GM21717 (cell line): ENCODE results near the gene DKC1.
A peak's percentile ranks its signal among the peaks of the same experiment; 100 is the strongest.

ENCODE experiments used
- ATAC-seq: cut with Tn5 transposase; IDR thresholded peaks from one replicate; pipeline ENCODE4 v1.9.1; 2021; ENCODE audit warnings: mild to moderate bottlenecking, moderate library complexity; ENCODE audit not compliant: unreplicated experiment

DKC1 gene

DNA sequence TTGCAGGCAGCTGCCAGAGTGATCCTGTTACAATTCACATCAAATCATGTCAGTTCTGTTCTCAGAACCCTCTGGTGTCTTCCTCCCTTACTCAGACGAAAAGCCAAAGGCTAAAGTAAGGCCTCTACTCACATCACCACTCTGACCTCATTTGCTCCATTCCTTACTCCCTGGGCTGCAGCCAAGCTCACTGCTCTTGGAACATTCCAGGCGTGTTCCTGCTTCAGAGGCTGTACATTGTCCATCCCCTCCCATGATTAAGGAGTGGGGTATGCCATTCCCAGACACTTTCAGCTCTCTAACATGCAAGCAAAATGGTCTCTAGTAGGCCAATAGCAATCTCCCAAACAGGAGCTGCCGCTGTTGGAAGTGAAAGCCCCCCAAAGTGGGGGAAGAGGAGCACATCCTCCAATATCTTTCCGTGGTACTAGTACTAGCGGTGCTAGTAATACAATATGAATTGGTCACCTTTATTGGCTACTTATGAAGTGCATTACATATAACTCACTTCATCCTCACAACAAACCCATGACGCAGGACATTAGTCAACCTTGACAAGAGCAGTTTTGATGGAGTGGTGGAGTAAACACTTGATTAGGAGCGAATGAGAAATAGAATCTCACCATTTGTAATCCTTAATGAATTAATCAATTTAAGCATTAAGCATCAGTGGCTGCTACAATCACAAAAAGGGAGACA lies 26.8 kb upstream of the DKC1 start:
- ATAC-seq, result no peak

DNA sequence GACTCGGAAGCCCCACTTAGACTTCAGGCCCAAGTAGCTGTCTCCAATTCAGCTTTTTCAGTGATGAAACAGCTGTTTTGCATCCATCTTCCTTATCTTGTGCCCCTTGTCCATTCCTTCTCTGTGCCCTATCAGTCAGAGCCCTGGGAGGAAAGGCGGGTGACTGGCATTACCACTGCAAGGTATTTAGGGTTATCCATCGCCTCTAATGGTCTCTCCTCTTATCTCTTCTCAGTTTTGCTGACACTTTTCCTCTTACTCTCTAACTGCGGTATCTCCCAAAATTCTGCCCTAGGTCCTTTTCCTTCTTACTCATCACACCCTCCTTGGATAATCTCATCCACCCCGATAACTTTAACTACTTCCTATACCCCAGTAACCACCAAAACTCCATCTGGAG lies 25.5 kb upstream of the DKC1 start:
- ATAC-seq, result no peak

DNA sequence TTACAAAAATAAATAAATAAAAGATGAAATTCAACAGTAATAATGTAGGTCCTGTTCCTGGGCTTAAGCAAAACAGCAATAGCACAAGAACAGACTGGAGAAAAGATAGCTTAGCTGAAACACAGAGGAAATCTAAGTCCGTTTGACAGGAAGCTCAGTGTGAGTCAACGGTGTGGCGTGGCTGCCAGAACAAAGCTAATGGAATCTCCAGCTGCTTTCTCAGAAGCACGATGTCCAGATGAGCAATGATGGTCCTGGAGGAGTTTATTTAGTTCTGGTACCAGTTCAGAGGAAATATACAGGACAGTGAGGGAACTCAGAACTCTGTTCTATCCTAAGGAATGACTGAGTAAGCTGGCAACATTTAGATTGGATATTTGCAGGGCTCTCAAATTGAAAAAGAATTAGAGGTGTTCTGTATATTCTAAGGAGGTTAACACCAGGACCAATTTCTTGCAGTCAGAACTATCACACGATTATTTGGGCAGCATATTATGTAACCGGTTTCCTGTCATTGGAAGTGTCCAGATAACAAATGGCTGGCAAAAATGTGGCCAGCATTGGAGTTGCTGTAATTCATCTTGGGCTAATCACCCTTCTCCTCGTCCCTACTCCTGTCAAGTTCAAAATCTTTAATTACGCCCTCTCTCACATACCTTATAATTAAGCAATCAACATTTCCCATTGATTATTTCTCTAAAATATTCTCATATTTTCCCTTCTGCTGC lies 24.5 kb upstream of the DKC1 start:
- no peak for ATAC-seq

DNA sequence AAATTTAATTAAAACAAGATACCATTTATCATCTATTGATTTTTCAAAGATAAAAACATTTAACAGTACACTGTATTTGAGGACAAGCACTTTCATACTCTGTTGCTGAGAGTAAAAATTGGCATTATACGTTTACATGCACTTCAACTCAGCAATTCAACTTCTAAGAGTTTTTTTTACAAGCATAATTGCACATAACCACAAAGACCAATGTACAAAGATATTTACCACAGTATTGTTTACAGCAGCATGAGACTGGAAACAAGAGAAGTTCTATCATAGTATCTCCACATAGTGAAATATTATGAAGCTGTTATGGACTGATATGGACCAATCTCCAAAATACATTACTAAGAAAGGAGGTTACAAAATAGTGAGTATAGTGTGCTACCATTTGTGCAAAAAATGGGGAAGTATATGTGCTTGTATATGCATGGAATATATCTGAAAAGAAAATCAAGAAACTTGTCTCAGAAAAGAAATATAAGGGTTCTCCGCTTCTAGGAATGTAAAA lies 22.7 kb upstream of the DKC1 start:
- ATAC-seq, result no peak

DNA sequence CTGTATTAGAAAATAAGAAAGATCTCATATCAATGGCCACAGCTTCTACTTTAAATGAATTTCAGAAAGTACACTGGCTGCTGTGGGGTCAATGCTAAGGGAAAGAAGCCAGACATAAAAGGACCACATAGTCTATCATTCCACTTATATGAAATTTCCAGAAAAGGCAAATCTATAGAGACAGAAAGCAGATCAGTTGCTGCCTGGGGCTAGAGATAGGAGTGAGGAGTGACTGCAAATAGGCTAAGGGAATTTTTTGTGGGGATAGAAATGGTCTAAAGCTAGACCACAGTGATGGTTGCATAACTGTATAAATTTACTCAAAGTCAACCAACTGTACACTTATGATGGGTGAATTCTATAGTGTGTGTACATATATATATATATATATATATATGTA lies 20.1 kb upstream of the DKC1 start:
- ATAC-seq, result no peak

DNA sequence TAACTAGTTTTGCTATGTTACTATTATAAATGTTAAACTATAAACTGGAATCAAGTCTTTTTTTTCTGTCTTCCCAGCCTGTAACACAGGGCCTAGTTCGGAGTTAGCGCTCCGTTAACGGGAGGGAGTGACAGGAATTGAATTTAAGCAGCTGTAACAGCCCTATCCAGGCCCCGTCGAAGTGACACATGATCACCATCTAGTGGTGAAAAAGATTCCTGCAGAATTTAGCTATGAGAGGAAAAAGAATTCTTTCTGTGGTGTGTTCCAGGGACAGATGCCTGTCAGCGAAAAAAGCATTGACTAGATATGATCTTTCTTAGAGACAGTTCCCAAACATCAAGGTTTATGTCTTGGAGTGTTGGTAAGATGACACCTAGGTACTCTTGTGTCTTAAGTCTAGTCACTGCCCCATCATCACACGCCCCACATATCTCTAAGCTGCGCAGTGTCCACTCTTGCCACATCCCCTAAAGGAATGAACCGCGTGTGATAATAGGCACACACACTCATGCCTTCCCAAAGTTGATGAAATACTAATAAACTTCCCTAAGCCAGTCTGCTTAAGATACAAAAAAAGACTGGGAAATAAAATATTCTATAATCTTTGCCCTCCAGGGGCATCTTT lies 13.8 kb upstream of the DKC1 start:
- peak; percentile 44 for ATAC-seq

DNA sequence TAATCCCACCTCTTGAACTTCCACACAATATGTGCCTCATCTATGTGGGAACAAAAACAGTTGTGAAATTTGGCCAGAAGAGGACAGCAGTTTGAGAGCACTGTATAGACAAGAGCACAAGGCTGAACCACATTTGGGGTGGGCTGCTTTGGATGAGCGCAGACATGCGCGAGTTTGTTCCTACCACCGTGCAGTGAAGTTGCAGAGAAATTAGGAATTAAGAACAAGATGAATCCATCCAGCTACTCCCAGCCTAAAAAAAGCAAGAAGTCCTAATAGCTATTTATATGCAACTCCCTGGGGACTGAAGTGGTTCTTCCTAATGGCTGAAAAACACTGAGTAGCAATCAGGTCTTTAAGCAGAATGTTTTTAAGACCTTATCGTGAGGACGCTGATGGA lies 12.8 kb upstream of the DKC1 start:
- ATAC-seq, result no peak

DNA sequence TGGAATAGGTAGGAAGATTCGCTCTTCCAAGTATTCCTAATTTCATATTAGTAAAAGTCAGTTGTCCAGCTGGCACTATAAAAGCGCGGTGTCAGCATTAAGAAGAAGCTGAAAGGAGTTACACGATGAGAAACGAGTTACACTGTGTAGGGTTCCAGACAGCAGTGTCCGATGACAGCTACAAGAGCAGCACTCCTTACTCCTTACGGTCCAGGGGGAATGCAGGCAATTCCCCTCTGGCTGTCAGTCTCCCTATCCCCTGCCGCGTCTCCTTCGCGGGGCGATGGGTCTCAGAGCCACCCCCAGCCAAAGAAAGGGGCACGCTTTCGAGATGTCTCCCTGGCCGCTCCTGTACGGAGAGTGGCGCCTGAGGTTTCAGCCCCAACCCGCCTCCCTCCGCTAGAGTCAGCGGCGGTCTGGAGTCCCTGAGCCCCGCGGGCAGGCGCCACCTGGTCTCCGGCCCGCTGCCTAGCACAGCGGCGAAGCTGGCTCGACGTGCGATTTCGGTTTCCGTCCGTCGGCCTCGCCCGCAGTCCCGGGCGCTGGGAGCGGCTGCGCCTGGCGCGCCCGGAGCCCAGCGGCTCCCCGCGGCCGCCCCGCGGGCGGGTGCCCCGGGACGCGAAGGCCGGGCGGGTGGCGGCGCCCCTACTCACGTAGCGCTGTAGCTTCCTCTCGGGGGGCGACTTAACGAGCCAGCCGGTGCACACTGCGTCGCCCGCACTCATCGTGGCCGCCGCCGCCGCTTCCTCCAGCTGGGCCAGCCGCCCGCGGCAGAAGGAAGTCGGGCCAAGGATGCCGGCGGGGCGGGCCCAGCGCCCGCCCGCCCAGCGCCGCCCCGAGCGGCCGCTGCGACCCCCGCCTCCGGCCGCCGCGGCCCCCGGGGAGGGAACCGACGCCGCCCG lies 12.1 kb upstream of the DKC1 start, which contains the start of gene GAB3:
TSS of gene GAB3 (minus strand) at position 777 of the 902 bp plus-strand sequence. CDS start at position 725, 52 bp downstream.
- peak; percentile 52 for ATAC-seq

DNA sequence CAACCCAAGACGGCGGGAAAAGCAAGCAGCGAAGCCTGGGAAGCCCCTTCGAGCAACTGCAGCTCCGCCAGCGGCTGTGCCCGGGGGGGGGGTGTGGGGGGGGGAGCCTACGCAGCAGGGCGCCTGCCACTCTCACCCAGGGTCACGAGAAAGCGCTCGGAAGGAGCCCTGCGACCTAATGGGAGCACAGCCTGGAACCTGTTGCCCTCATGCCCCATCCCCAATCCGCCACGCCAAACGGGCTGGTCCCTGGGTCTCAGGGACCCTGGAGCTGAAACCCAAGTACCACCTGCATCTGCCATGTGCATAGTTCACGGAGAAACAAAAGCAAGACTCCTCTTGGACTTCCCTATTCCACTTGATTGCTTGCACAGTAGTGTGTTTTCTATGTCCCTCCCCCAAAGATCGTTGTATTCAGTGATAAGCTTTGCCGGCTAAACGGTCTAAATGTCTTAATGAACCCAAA lies 11.4 kb upstream of the DKC1 start:
- ATAC-seq, result peak; percentile 15

DNA sequence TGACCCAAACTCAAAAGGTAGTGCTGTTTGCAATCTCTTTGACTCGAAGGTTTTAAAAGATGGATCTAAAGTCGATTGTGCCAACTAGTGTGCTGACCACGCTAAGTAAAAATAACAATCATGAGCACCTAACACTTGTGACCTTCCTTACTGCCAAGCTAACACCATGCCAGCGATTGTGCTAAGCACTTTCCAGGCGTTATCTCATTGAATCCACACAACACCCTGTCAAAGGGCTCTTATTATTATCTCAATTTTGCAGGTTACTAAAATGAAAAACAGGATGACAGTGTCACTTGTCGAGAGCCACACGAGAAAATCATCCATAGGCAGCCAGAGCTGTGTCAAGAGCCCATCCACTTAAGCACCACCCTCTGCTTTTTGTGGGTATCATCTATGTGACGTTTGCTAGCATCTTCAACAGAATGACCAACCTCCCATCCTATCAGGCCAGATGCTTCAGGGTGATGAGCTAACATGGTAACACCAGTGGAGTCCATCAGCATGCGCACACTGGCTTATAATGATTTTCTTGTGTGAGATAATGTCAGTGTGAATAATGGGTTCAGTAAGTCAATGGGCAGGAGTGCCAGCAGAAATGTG lies 10.9 kb upstream of the DKC1 start:
- ATAC-seq, result no peak

DNA sequence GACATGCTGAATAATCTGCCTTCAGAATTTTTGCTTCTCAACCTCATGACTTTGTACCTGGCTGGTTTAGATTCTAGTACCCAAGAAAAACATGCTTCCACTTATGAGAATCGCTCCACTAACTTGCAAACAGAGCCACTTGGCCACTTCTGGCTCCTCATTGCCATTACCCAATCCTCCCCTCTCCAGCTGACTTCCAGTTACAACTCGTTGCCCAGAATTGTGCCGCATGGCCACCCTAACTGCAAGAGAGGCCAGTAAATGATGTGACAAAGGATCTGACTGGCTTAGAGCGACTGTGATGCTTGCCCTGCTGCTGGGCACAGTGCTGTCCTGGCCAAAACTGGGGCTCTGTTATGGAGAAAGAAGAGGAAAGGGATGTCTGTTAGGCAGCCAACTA lies 4.0 kb upstream of the DKC1 start:
- no peak for ATAC-seq

DNA sequence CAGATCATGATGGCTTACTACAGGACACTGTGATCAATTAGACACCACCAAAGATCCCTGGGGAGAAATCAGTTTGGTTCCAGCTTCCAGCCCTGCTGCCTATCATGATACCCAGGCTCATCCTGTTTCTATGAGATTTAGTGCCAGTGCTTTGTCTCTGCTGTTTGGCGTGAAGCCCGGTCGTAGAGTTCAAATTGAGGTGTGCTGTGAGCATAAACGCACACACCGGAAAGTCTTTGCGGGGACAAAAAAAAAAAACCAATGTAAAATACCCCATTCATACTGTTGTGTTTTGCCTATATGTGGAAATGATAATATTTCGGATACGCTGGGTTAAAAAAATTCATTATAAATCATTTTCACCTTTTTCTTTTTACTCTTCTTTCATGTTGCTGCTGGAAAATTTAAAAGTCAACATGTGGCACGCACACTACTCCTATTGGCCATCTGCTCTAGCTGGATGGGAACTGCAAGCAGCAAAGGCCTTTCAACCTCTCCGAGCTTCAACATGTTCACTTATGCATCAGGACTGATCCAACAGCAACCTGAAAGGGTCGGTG lies 607 bp upstream of the DKC1 start:
- no peak for ATAC-seq

DNA sequence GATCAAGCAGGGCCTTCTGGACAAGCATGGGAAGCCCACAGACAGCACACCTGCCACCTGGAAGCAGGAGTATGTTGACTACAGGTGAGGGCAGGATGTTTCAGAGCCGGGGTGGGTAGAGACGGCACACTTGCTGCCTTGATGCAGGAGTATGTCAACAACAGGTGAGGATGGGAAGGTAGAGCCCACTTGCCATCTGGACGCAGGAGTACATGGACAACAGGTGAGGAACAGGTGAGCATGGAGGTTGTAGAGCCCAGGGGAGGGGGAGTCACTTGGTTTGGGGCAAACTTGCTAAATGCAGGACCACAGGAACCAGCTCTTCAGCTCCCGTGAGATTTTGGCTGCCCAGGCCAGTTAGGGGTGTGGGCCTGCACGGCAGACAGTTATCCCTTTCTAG lies 12.0 kb downstream of the DKC1 start:
- ATAC-seq, result no peak

DNA sequence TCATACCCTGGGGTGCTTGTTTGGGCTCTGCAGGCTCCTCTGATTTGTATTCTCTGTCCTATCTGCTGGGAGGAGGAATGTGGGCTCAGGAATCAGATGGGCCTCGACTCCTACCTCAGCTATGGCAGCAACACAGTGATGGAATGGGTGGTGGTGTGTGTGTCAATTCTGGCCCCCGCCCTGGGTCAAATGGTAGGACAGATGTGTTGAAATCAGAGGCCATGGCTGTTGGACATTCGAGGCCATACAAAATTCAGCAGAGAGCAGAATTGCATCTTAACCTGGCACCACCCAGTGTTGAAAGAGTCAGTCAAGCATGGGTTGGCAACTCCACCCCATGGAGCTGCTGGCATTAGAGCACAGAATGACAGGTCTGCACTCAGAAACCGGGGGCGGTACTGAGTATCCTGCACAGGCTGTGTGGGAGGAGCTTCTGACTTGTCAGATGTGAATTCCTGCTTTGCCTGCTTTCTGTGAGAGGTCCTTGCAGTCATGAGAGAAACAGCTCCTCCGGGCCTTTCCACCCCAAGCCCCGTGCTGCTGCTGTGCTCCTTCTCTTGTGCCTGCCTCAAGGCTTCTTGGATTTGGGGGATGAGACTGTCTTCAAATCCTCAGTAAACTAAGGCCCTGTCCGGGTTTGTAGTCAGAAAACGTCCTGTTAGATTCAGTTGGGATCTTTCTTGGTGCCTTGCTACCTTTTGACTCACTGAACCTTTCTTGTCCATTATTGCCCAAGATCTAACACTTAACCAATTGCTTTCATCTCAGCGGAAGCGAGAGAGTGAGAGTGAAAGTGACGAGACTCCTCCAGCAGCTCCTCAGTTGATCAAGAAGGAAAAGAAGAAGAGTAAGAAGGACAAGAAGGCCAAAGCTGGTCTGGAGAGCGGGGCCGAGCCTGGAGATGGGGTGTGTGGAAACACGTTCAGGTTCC lies 13.0 kb downstream of the DKC1 start:
- no peak for ATAC-seq

DNA sequence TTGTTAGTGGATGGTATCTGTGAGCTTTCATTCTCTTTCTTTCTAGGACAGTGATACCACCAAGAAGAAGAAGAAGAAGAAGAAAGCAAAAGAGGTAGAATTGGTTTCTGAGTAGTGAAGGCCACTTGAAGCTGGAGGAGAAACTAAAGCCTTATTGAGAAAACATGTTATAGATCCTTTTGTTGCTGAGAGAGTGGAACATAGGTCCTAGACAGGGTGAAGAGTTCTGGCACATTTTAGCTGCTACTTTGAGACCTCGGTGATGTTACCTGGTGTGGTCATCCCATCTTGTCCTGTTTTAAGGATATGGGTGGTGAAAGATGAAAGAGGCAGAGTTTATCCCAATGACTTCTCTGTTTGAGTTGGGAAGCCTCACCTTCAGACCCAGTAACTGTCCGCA lies 14.1 kb downstream of the DKC1 start:
- no peak for ATAC-seq

DNA sequence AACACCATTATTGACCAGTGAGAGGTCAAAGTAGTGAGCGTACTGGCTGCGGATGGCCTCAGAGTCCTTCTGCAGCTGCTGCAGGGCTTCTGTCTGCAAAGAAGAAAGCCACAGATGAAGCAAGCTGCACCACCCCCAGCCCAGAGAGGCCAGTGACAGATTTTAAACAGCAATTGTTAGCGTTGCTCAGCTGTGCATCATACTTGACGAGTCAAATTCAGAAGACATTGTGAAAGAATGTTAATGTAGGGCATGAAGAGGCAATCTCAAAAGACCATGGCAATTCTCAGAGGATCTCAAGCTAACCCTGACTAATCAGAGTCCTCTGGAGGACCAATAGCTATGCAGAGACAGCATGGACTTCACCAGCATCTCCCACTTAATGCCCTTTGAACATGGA lies 16.6 kb downstream of the DKC1 start:
- no peak for ATAC-seq

DNA sequence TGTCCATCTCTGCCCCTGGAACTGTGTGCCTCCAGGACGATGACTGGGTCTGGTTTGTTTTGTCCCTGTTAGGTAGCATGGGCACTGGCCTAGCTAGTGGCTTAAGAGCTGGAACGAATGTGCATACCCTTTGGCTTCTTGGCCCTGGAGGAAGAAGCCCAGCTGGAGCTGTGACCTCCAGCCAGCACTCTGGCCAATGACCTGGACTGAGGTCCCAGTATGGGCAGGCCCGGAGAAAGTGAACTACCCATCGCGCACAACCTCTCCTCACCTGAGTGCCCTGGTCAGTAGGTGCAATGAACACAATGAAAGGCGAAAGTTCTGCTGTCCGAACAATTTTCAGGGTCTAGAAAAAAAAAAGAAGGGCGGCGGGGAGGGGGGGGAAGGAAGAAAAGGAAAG lies 18.3 kb downstream of the DKC1 start:
- no peak for ATAC-seq

DNA sequence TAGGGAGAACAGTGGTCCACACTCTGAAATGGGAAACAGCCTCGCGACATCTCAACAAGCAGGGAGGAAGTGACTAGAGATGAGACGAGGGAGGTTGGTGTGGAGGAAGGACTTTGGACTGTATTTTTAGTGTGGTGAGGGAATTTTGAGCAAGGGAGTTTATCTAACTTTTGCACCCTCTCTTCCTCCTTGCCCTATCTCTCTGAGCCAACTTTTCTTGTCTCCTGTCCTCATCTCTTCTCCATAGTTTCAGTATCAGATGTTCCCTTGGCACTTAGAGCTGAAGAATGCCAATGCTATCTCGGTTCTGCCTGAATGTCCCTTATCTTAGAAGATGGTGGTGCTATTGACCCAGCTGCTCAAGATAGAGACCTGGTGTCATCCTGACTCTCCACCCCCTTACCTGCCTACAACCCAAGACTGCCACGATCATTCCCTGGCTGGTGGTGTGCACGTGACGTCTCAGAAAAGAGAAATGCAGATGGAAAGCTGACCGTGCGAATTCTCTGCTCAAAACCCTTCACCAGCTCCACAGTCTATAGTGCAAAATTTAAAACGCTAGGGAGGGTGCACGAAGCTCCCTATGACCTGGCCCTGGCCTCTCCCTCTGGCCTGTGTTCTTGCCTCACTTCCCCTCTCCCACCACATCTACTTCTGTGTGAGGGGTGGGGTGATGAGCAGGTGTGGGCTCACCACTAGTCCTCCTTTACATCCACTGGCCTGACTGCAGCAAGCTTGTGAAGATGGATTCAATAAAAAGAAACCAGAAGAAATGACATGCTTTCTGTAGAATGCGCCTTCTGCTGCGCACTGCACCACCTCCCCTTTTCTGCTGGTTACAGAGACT lies 21.7 kb downstream of the DKC1 start:
- no peak for ATAC-seq
